Measurements from ENCODE around the gene BRD8. TPM values are rescaled to one million over a fixed set of nuclear protein-coding genes. Genes with fewer than 3 reads are reported as not detected.

BRD8 gene
- total and polyA plus RNA-seq, 3 donors from 2014 or later, result 165 to 303 (median 198) TPM

DNA sequence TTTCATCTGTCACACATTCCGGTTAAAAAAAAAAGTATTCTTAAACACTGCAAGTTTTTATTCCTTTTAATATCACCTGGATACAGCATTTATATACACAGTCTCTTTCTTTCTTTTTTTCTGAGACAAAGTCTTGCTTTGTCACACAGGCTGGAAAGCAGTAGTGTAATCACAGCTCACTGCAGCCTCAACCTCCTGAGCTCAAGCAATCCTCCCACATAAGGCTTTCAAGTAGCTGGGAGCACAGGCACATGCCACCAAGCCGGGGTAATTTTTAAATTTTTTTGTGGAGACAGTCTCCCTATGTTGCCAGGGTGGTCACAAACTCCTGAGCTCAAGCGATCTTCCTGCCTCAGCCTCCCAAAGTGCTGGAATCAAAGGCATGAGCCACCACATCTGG, 14.4 kb upstream of the BRD8 start:
- H3K27me3 ChIP-seq, result no peaks in the 10 kb centered on the region
- H3K36me3 ChIP-seq (ENCODE audit: low read depth, missing control alignments), result no peaks in the 10 kb centered on the region
- H3K4me3 ChIP-seq, result no peak overlapping the region
- DNase-seq, result no peak
- TF ChIP-seq, protein P1, sequence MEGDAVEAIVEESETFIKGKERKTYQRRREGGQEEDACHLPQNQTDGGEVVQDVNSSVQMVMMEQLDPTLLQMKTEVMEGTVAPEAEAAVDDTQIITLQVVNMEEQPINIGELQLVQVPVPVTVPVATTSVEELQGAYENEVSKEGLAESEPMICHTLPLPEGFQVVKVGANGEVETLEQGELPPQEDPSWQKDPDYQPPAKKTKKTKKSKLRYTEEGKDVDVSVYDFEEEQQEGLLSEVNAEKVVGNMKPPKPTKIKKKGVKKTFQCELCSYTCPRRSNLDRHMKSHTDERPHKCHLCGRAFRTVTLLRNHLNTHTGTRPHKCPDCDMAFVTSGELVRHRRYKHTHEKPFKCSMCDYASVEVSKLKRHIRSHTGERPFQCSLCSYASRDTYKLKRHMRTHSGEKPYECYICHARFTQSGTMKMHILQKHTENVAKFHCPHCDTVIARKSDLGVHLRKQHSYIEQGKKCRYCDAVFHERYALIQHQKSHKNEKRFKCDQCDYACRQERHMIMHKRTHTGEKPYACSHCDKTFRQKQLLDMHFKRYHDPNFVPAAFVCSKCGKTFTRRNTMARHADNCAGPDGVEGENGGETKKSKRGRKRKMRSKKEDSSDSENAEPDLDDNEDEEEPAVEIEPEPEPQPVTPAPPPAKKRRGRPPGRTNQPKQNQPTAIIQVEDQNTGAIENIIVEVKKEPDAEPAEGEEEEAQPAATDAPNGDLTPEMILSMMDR (IDR thresholded peaks at IDR 0.05), result no peak
- no peaks in the 10 kb centered on the region for H3K9me3 ChIP-seq
- no peak overlapping the region for H3K27ac ChIP-seq
- intact Hi-C loops (cut with DNase I; ENCODE audit: low total_unique reads), result no loop called here
- 77 to 79% methylated on average over 3 of the region's 3 CpGs for WGBS, 2 donors
- H3K4me1 ChIP-seq, result no peaks in the 10 kb centered on the region

GRCh38 chr5:138188626-138189025, 10.2 kb upstream of the BRD8 start:
- Histone ChIP-seq H3K9me3 (no peaks in the 10 kb centered on the region), H3K4me1 (no peaks in the 10 kb centered on the region), H3K4me3 (no peak overlapping the region), H3K27ac (no peak overlapping the region), H3K36me3 (ENCODE audit: low read depth, missing control alignments) (no peaks in the 10 kb centered on the region), H3K27me3 (no peaks in the 10 kb centered on the region)
- WGBS, 2 donors, result 72 to 81% methylated on average over 3 of the region's 3 CpGs
- no peak for TF ChIP-seq POLR2A (IDR thresholded peaks at IDR 0.05)
- TF ChIP-seq, protein P1 (IDR thresholded peaks at IDR 0.05), result no peak
- intact Hi-C loops (cut with DNase I; ENCODE audit: low total_unique reads), result no loop called here
- no peak for DNase-seq

GRCh38 chr5:138186002-138186447, 7.6 kb upstream of the BRD8 start:
- Histone ChIP-seq H3K4me3 (no peak overlapping the region), H3K27ac (no peak overlapping the region), H3K36me3 (ENCODE audit: low read depth, missing control alignments) (no peaks in the 10 kb centered on the region), H3K4me1 (no peaks in the 10 kb centered on the region), H3K27me3 (no peaks in the 10 kb centered on the region), H3K9me3 (no peaks in the 10 kb centered on the region)
- 88 to 89% methylated on average over 2 of the region's 2 CpGs for WGBS, 2 donors
- DNase-seq, result no peak
- intact Hi-C loops (cut with DNase I; ENCODE audit: low total_unique reads), result no loop called here
- no peak for TF ChIP-seq POLR2A (IDR thresholded peaks at IDR 0.05)
- TF ChIP-seq, protein P1 (IDR thresholded peaks at IDR 0.05), result no peak

DNA sequence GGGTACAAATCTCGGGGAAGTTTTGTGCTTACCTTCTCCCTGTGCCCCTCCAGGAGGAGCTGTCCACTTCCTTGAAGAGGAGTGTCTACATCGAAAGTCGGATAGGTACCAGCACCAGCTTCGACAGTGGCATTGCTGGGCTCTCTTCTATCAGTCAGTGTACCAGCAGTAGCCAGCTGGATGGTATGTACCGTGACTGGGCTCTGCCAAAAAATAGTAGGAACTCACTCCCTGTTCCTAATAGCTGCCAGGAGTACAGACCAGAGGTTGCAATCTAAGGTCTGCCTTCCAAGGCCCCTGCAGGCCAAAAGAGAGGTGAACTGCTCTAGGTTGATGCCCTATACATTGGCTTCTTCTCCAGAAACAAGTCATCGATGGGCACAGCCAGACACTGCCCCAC, 4.4 kb upstream of the BRD8 start:
- 92 to 95% methylated on average over 5 to 6 of the region's 6 CpGs for WGBS, 2 donors
- Histone ChIP-seq H3K36me3 (ENCODE audit: low read depth, missing control alignments) (no peaks in the 10 kb centered on the region), H3K4me3 (no peak overlapping the region), H3K27me3 (no peaks in the 10 kb centered on the region), H3K27ac (no peak overlapping the region), H3K9me3 (no peaks in the 10 kb centered on the region), H3K4me1 (peaks cover 5% of the 10 kb centered on the region)
- intact Hi-C loops (cut with DNase I; ENCODE audit: low total_unique reads), result no loop called here
- no peak for DNase-seq
- TF ChIP-seq, protein P1 (IDR thresholded peaks at IDR 0.05), result no peak
- no peak for TF ChIP-seq POLR2A (IDR thresholded peaks at IDR 0.05)

DNA sequence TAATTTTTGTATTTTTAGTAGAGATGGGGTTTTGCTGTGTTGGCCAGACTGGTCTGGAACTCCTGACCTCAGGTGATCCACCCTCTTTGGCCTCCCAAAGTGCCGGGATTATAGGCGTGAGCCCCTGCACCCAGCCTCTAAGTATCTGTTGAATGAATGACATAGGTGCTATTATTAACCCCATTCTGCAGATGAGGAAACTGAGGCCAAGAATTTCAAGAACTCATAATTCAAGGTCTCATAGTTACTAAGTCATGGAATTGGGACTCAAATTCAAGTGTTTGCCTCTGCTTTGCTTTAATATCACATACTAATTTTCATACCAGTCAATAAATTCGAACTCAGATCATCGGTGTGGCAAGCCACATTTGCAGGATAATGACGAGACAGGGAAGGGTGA, 2.4 kb upstream of the BRD8 start:
- H3K27me3 ChIP-seq, result no peaks in the 10 kb centered on the region
- H3K36me3 ChIP-seq (ENCODE audit: low read depth, missing control alignments), result no peaks in the 10 kb centered on the region
- 98% methylated on average over 3 to 5 of the region's 5 CpGs for WGBS, 2 donors
- H3K4me1 ChIP-seq, result peaks cover 5% of the 10 kb centered on the region
- no peak overlapping the region for H3K27ac ChIP-seq
- TF ChIP-seq, protein P1 (IDR thresholded peaks at IDR 0.05), result no peak
- TF ChIP-seq POLR2A (IDR thresholded peaks at IDR 0.05), result no peak
- no peak overlapping the region for H3K4me3 ChIP-seq
- H3K9me3 ChIP-seq, result no peaks in the 10 kb centered on the region
- no peak for DNase-seq
- intact Hi-C loops (cut with DNase I; ENCODE audit: low total_unique reads), result no loop called here

All from testis (tissue), 3 donors.